HepG2 (cell line): Measurements from ENCODE around the gene EPB41L5. TPM values are rescaled to one million over a fixed set of nuclear protein-coding genes. Genes with fewer than 3 reads are reported as not detected.

ENCODE experiments used
- ATAC-seq: fragments of 200-7000 bp; cut with Tn5 transposase; 3 replicates; pipeline ENCODE4 v1.9.1; 2020; ENCODE audit warnings: mild to moderate bottlenecking, moderate library complexity
- BruUV-seq: library from RNA; stranded (reverse); fragments of 400-500 nt; replicated peaks from 2 replicates; lab custom pipeline; 2021; lab: Mats Ljungman, UMichigan
- CTCF ChIA-PET: fragments of 300-600 bp; formaldehyde crosslinking; extraction: SDS; loops from one replicate; lab custom pipeline; 2021; ENCODE audit warnings: low total read pairs, inconsistent platforms, low intra/inter-chr PET ratio; lab: Yijun Ruan, JAX
- POLR2A ChIA-PET: fragments of 350-600 bp; sonication (Branson Sonifier 250); formaldehyde crosslinking; loops from one replicate; lab custom pipeline; 2020; ENCODE audit warnings: antibody characterized with exemption, inconsistent platforms; lab: Yijun Ruan, JAX
- DNase-seq: peaks from one replicate; pipeline ENCODE4 v3.0.0-alpha.2; 2015; ENCODE audit warnings: low spot score
- FAIRE-seq: peaks from 3 replicates; lab custom pipeline; 2011; peaks lifted over from hg19 to GRCh38; lab: Jason Lieb, UNC
- H2AFZ ChIP-seq: one replicate; pipeline ENCODE4 v1.6.1; 2011; ENCODE audit warnings: low read length, inconsistent platforms
- H3K27ac ChIP-seq: fragments of 300-600 bp; 3 replicates; pipeline ENCODE4 v1.8.0; 2011; ENCODE audit warnings: mixed run types, mild to moderate bottlenecking, mixed read lengths, low read length, inconsistent platforms; ENCODE audit not compliant: insufficient read depth; ENCODE audit errors: extremely low read length
- H3K27me3 ChIP-seq, 2 experiments: fragments of 200-600 bp in 1 of 2; 2 replicates in 1 of 2; 3 replicates in 1 of 2; pipeline versions ENCODE4 v1.6.0 to v1.8.0; 2011; ENCODE audit warnings: low read length in 2 of 2, mild to moderate bottlenecking in 2 of 2, moderate library complexity in 2 of 2, inconsistent platforms in 1 of 2; ENCODE audit not compliant: insufficient read depth in 2 of 2, control insufficient read depth in 1 of 2
- H3K36me3 ChIP-seq, 2 experiments: fragments of 200-600 bp in 1 of 2; replicated peaks in 1 of 2; 2 replicates in 1 of 2; 3 replicates in 1 of 2; pipeline versions ENCODE4 v1.5.1 to v1.8.0; 2011; ENCODE audit warnings: low read length in 2 of 2, inconsistent platforms in 1 of 2; ENCODE audit not compliant: insufficient read depth in 2 of 2, control insufficient read depth in 1 of 2
- H3K4me1 ChIP-seq: 2 replicates; pipeline ENCODE4 v1.5.1; 2012; ENCODE audit warnings: low read length, inconsistent platforms; ENCODE audit not compliant: insufficient read depth
- H3K4me2 ChIP-seq: 2 replicates; pipeline ENCODE4 v1.6.0; 2011; ENCODE audit warnings: low read depth, low read length, inconsistent platforms
- H3K4me3 ChIP-seq, 3 experiments: fragments of 200-600 bp in 1 of 3; sonication (generic), shearing (Covaris generic) in 1 of 3; replicated peaks in 1 of 3; 2 replicates each; pipeline ENCODE4 v1.5.1; 2011 to 2016; ENCODE audit warnings: low read length in 3 of 3, inconsistent platforms in 2 of 3, low read depth in 2 of 3, mild to moderate bottlenecking in 2 of 3, control low read depth in 1 of 3, mixed read lengths in 1 of 3; ENCODE audit not compliant: insufficient read depth in 1 of 3
- H3K79me2 ChIP-seq: one replicate; pipeline ENCODE4 v1.6.1; 2011; ENCODE audit warnings: low read length, inconsistent platforms; ENCODE audit not compliant: insufficient read depth
- H3K9ac ChIP-seq: 2 replicates; pipeline ENCODE4 v1.6.0; 2011; ENCODE audit warnings: mild to moderate bottlenecking, low read depth, low read length, inconsistent platforms; ENCODE audit not compliant: insufficient read depth
- H3K9me3 ChIP-seq: 2 replicates; pipeline ENCODE4 v1.5.1; 2012; ENCODE audit warnings: mild to moderate bottlenecking, low read length
- H4K20me1 ChIP-seq: 2 replicates; pipeline ENCODE4 v1.6.0; 2011; ENCODE audit warnings: inconsistent platforms, mild to moderate bottlenecking, low read length, moderate library complexity; ENCODE audit not compliant: insufficient read depth
- CEBPG ChIP-seq: IDR thresholded peaks from 2 replicates; pipeline ENCODE4 v1.6.1; 2016
- JUND ChIP-seq: sonication (generic); formaldehyde crosslinking; IDR thresholded peaks from 2 replicates; pipeline ENCODE4 v1.8.0; 2022; ENCODE audit warnings: mild to moderate bottlenecking, missing genetic modification reagents
- KDM3A ChIP-seq: IDR thresholded peaks from 2 replicates; pipeline ENCODE4 v1.6.1; 2018; ENCODE audit warnings: low read depth, missing compliant biosample characterization
- MXI1 ChIP-seq: IDR thresholded peaks from 3 replicates; pipeline ENCODE4 v1.6.1; 2012; ENCODE audit warnings: low read depth, low read length, inconsistent platforms, borderline replicate concordance
- NPAS2 ChIP-seq: sonication (generic); formaldehyde crosslinking; IDR thresholded peaks from 2 replicates; pipeline ENCODE4 v1.8.0; 2022; ENCODE audit warnings: mild to moderate bottlenecking, missing genetic modification reagents, borderline replicate concordance
- ZFP37 ChIP-seq: sonication (generic); formaldehyde crosslinking; IDR thresholded peaks from 2 replicates; pipeline ENCODE4 v1.4.0; 2020; ENCODE audit warnings: missing genetic modification reagents, borderline replicate concordance
- ZNF350 ChIP-seq: sonication (generic); formaldehyde crosslinking; IDR thresholded peaks from 2 replicates; pipeline ENCODE4 v1.4.0; 2020; ENCODE audit warnings: mild to moderate bottlenecking, low read depth, missing genetic modification reagents, borderline replicate concordance
- ZNF891 ChIP-seq: sonication (generic); formaldehyde crosslinking; IDR thresholded peaks from 2 replicates; pipeline ENCODE4 v1.5.0; 2020; ENCODE audit warnings: mild to moderate bottlenecking, missing genetic modification reagents
- in situ Hi-C: cut with HindIII; loops from 2 replicates; pipeline ENCODE4 v1.10.0; 2017; ENCODE audit warnings: low pct_unique_long_range_greater_than_20kb; ENCODE audit not compliant: extremely low pct_ligation_motif_present
- intact Hi-C: fragments of 100-400 bp; cut with micrococcal nuclease; formaldehyde crosslinking; loops from one replicate; pipeline ENCODE4 v1.10.0; 2022; ENCODE audit not compliant: unreplicated experiment
- polyA plus RNA-seq, 8 experiments: library from polyadenylated mRNA; depleted of rRNA in 3 of 8; stranded (reverse) in 7 of 8; unstranded in 1 of 8; fragments of >200 nt; fragmentation: Illumina TruSeq in 4 of 8; extraction: Trizol in 4 of 8; gene quantifications; 2 replicates each; pipeline versions ENCODE4 v1.2.1 to v1.2.3, GENCODE V29; 2011 to 2016; ENCODE audit warnings: low read depth in 4 of 8, missing spikeins in 1 of 8, mixed read lengths in 1 of 8; ENCODE audit not compliant: insufficient read depth in 1 of 8
- total RNA-seq, 5 experiments: library from RNA; depleted of rRNA; stranded (reverse); fragments of >200 nt; fragmentation: Illumina TruSeq; extraction: Trizol; gene quantifications; 2 replicates each; pipeline ENCODE4 v1.2.3, GENCODE V29; 2016; ENCODE audit warnings: low read depth in 1 of 5
- TF ChIP-seq, protein P1 (sequence below): sonication (generic); formaldehyde crosslinking; IDR thresholded peaks from 2 replicates; pipeline ENCODE4 v1.5.0; 2020; ENCODE audit warnings: mild to moderate bottlenecking, missing genetic modification reagents
- TF ChIP-seq, protein P2 (sequence below): sonication (generic); formaldehyde crosslinking; IDR thresholded peaks from 2 replicates; pipeline ENCODE4 v1.4.0; 2020; ENCODE audit warnings: missing genetic modification reagents

Gene EPB41L5
- total and polyA plus RNA-seq, 2 of the 13 experiments (the other 11 are each of a cell fraction or from before 2014, with no cell fraction given): 40.5 to 47.5 TPM

DNA sequence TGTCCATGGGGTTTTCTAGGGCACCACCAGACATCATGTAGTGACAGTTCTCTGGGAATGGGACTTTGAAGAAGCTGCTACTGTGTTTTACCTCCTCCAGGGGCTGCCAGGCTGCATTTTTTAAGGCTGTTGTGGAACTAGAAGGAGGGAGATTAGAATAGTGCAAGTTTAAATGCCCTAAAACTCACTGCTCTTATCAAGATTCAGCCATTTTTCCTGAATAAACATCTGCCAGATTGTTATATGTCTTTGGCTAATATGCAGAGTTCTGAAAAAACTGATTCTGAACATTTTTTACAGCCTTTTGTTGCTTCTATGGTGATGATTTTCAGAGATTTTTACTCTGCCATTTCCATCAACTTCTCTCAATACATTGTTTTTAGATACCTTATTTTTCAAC is 8.6 kb upstream of the EPB41L5 start:
- POLR2A ChIA-PET: interaction anchor here (1.8 kb wide), 1 partner anchor 9 kb away, joined by 6 read pairs; the partner anchor contains the start of gene EPB41L5
- no TSS peak for BruUV-seq
- in situ Hi-C loops (no loop called here), intact Hi-C loops (no loop called here)
- CTCF ChIA-PET: no interaction called here
- Histone ChIP-seq H3K9me3 (no peaks in the 10 kb centered on the region), H3K27me3 (no peaks in the 10 kb centered on the region; a peak in 2 of 5 replicates), H4K20me1 (no peaks in the 10 kb centered on the region), H3K9ac (no peak overlapping the region), H3K36me3 (no peaks in the 10 kb centered on the region), H3K79me2 (no peaks in the 10 kb centered on the region), H3K27ac (no peak overlapping the region), H2AFZ (no peak overlapping the region), H3K4me2 (no peak overlapping the region), H3K4me3 (no peak overlapping the region), H3K4me1 (peaks cover 19% of the 10 kb centered on the region)
- TF ChIP-seq ZFP37 (CRISPR knock-in tag) (no peak), JUND (CRISPR knock-in tag) (no peak), CEBPG (CRISPR knock-in tag) (no peak), KDM3A (CRISPR knock-in tag) (no peak), ZNF350 (CRISPR knock-in tag) (no peak), MXI1 (no peak), ZNF891 (CRISPR knock-in tag) (no peak), NPAS2 (CRISPR knock-in tag) (no peak)
- TF ChIP-seq, protein P1, sequence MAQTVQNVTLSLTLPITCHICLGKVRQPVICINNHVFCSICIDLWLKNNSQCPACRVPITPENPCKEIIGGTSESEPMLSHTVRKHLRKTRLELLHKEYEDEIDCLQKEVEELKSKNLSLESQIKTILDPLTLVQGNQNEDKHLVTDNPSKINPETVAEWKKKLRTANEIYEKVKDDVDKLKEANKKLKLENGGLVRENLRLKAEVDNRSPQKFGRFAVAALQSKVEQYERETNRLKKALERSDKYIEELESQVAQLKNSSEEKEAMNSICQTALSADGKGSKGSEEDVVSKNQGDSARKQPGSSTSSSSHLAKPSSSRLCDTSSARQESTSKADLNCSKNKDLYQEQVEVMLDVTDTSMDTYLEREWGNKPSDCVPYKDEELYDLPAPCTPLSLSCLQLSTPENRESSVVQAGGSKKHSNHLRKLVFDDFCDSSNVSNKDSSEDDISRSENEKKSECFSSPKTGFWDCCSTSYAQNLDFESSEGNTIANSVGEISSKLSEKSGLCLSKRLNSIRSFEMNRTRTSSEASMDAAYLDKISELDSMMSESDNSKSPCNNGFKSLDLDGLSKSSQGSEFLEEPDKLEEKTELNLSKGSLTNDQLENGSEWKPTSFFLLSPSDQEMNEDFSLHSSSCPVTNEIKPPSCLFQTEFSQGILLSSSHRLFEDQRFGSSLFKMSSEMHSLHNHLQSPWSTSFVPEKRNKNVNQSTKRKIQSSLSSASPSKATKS (CRISPR knock-in tag): no peak
- TF ChIP-seq, protein P2, sequence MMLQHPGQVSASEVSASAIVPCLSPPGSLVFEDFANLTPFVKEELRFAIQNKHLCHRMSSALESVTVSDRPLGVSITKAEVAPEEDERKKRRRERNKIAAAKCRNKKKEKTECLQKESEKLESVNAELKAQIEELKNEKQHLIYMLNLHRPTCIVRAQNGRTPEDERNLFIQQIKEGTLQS: no peak
- FAIRE-seq (no peak), ATAC-seq (no peak), DNase-seq (no peak)
